GM12878 (cell line): Measurements from ENCODE around the gene RBM4. TPM values are rescaled to one million over a fixed set of nuclear protein-coding genes. Genes with fewer than 3 reads are reported as not detected.
A peak's percentile ranks its signal among the peaks of the same experiment; 100 is the strongest.

Experiments
- BACH1 ChIP-seq: fragments of 450-650 bp; IDR thresholded peaks from 2 replicates; pipeline ENCODE4 v1.6.1; 2017; ENCODE audit warnings: mild to moderate bottlenecking, borderline replicate concordance
- ETV6 ChIP-seq, 2 experiments: fragments of 450-650 bp in 1 of 2; IDR thresholded peaks in 1 of 2; conservative IDR thresholded peaks in 1 of 2; 2 replicates each; pipeline ENCODE4 v1.6.1; 2014; ENCODE audit warnings: antibody characterized with exemption in 1 of 2, borderline replicate concordance in 1 of 2, low read depth in 1 of 2, mild to moderate bottlenecking in 1 of 2, moderate library complexity in 1 of 2
- FOXM1 ChIP-seq: IDR thresholded peaks from 2 replicates; pipeline ENCODE4 v1.6.1; 2012; ENCODE audit warnings: low read depth, mild to moderate bottlenecking, inconsistent platforms, low read length, moderate library complexity
- HDGF ChIP-seq: fragments of 450-650 bp; IDR thresholded peaks from 2 replicates; pipeline ENCODE4 v1.6.1; 2016; ENCODE audit warnings: antibody characterized with exemption
- MYB ChIP-seq: fragments of 150-350 bp; IDR thresholded peaks from 2 replicates; pipeline ENCODE4 v1.6.1; 2014; ENCODE audit warnings: mild to moderate bottlenecking, low read depth, low read length, borderline replicate concordance
- MYC ChIP-seq: IDR thresholded peaks from 2 replicates; pipeline ENCODE4 v1.6.1; 2011; ENCODE audit warnings: mild to moderate bottlenecking, low read length, moderate library complexity, inconsistent platforms; ENCODE audit not compliant: insufficient read depth, insufficient replicate concordance, insufficient read length, severe bottlenecking
- NBN ChIP-seq: fragments of 450-650 bp; IDR thresholded peaks from 2 replicates; pipeline ENCODE4 v1.6.1; 2016
- NR2F1 ChIP-seq: fragments of 450-650 bp; conservative IDR thresholded peaks from 2 replicates; pipeline ENCODE4 v1.6.1; 2017; ENCODE audit warnings: mild to moderate bottlenecking
- PAX8 ChIP-seq: fragments of 450-650 bp; IDR thresholded peaks from 2 replicates; pipeline ENCODE4 v1.6.1; 2017; ENCODE audit warnings: mild to moderate bottlenecking, moderate library complexity
- RB1 ChIP-seq: fragments of 450-650 bp; formaldehyde crosslinking; IDR thresholded peaks from 2 replicates; pipeline ENCODE4 v1.6.1; 2017; ENCODE audit warnings: mild to moderate bottlenecking, borderline replicate concordance
- SIN3A ChIP-seq: IDR thresholded peaks from 2 replicates; pipeline ENCODE4 v1.6.1; 2012; ENCODE audit warnings: low read depth, low read length, improper control_type of control experiment
- TAF1 ChIP-seq: IDR thresholded peaks from 2 replicates; pipeline ENCODE4 v1.6.1; 2011; ENCODE audit warnings: mild to moderate bottlenecking, low read depth, low read length, borderline replicate concordance
- ZBED1 ChIP-seq: IDR thresholded peaks from 2 replicates; pipeline ENCODE4 v1.6.1; 2016; ENCODE audit warnings: borderline replicate concordance
- ZNF274 ChIP-seq: IDR thresholded peaks from one replicate; pipeline ENCODE4 v1.8.0; 2011; ENCODE audit not compliant: insufficient read length, insufficient read depth
- polyA plus RNA-seq, 11 experiments: library from polyadenylated mRNA; depleted of rRNA in 4 of 11; unstranded in 6 of 11; stranded (reverse) in 5 of 11; fragments of >200 nt; fragmentation: Nextera tagmentation in 4 of 11; fragmentation: Illumina TruSeq in 1 of 11; extraction: Ambion mirVana in 4 of 11; extraction: Trizol in 1 of 11; gene quantifications; 1 replicate in 1 of 11; 2 replicates in 10 of 11; pipeline versions ENCODE4 v1.2.1 to v1.2.3, GENCODE V29; 2011 to 2016; ENCODE audit warnings: inconsistent platforms in 2 of 11, missing spikeins in 2 of 11, low read depth in 1 of 11
- total RNA-seq, 4 experiments: library from RNA; depleted of rRNA in 3 of 4; stranded (reverse); fragments of >200 nt in 3 of 4; fragmentation: Illumina TruSeq in 1 of 4; extraction: Trizol in 1 of 4; gene quantifications; 2 replicates each; pipeline versions ENCODE4 v1.2.1 to v1.2.3, GENCODE V29; 2013 to 2021
- TF ChIP-seq, protein P1 (sequence below): fragments of 150-350 bp; IDR thresholded peaks from 2 replicates; pipeline ENCODE4 v1.6.1; 2016; ENCODE audit warnings: low read depth, low read length
- TF ChIP-seq, protein P2 (sequence below): IDR thresholded peaks from 2 replicates; pipeline ENCODE4 v1.6.1; 2011; ENCODE audit warnings: borderline replicate concordance, low read depth, mild to moderate bottlenecking, moderate library complexity, mixed read lengths, low read length; ENCODE audit not compliant: insufficient read depth; ENCODE audit errors: extremely low read length
- TF ChIP-seq, protein P3 (sequence below): fragments of 450-650 bp; IDR thresholded peaks from 2 replicates; pipeline ENCODE4 v1.6.1; 2017; ENCODE audit warnings: antibody characterized with exemption, mild to moderate bottlenecking, moderate library complexity
- TF ChIP-seq, protein P4 (sequence below): IDR thresholded peaks from 2 replicates; pipeline ENCODE4 v1.6.1; 2011; ENCODE audit warnings: low read depth, low read length, improper control_type of control experiment, borderline replicate concordance
- TF ChIP-seq, protein P5 (sequence below): fragments of 450-650 bp; IDR thresholded peaks from 2 replicates; pipeline ENCODE4 v1.6.1; 2017; ENCODE audit warnings: mild to moderate bottlenecking, low read depth, inconsistent platforms; ENCODE audit not compliant: poor library complexity, severe bottlenecking

Gene RBM4
- total and polyA plus RNA-seq, 10 of the 15 experiments (the other 5 are each of a cell fraction or from before 2014, with no cell fraction given): 105 to 224 (median 138) TPM

DNA sequence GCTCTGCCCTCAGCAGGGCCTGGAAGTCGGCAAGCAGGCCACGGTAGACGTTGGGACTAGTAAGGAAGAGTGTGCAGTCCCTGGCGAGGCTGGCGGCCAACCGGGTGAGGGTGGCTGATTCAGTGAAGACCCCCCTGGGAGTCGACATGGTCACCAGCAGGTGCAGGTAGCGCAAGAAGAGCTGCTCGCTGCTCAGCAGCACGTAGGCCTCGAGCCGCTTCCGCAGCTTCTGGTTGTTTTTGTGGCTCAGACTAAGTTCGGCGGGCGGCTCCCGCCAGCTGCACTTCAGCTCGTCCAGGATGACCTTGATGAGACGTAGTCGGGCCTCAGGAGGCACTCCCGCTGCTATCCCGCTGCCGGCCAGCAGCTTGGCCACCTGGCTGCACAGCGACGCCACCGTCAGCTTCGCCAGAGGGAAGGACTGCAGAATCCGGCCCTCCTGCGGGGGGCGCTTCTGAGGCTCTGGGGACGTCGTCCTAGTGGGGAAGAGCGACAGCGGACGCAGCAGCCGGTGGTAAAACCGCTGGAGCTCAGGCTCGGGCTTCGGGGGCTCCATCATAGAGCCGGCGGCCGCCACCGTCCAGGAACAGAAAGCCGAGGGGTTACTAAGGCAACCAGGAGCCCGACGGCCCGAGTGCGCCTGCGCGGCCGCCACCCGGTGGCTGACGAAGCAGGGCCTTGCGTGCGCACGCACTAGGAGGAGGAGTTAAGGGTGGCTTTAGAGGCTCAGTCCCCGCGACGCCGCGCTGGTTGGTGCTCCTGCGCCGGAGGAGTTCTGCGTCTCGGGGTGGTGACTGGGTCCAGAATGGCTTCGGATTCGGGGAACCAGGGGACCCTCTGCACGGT is 45.8 kb upstream of the RBM4 start, which contains the start of the genes CCDC87 and CCS (continued):
- TF ChIP-seq, protein P1, sequence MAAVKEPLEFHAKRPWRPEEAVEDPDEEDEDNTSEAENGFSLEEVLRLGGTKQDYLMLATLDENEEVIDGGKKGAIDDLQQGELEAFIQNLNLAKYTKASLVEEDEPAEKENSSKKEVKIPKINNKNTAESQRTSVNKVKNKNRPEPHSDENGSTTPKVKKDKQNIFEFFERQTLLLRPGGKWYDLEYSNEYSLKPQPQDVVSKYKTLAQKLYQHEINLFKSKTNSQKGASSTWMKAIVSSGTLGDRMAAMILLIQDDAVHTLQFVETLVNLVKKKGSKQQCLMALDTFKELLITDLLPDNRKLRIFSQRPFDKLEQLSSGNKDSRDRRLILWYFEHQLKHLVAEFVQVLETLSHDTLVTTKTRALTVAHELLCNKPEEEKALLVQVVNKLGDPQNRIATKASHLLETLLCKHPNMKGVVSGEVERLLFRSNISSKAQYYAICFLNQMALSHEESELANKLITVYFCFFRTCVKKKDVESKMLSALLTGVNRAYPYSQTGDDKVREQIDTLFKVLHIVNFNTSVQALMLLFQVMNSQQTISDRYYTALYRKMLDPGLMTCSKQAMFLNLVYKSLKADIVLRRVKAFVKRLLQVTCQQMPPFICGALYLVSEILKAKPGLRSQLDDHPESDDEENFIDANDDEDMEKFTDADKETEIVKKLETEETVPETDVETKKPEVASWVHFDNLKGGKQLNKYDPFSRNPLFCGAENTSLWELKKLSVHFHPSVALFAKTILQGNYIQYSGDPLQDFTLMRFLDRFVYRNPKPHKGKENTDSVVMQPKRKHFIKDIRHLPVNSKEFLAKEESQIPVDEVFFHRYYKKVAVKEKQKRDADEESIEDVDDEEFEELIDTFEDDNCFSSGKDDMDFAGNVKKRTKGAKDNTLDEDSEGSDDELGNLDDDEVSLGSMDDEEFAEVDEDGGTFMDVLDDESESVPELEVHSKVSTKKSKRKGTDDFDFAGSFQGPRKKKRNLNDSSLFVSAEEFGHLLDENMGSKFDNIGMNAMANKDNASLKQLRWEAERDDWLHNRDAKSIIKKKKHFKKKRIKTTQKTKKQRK: no peak
- TF ChIP-seq TAF1 (peak; percentile 80), ZNF274 (no peak), BACH1 (peak; percentile 45; the same call in 1 of the 2 replicates), NBN (peak; percentile 75), MYB (no peak), ETV6 (conservative IDR thresholded peaks at IDR 0.05 in 1 of 2, IDR thresholded peaks at IDR 0.05 in 1 of 2; ENCODE audit: borderline replicate concordance in 1 of 2, low read depth in 1 of 2) (no peak), SIN3A (peak; percentile 81; the same call in 1 of the 2 replicates), RB1 (no peak; the same call in 1 of the 2 replicates), PAX8 (no peak), NR2F1 (no peak), HDGF (peak; percentile 89), MYC (no peak), ZBED1 (no peak), FOXM1 (no peak)
- TF ChIP-seq, protein P2, sequence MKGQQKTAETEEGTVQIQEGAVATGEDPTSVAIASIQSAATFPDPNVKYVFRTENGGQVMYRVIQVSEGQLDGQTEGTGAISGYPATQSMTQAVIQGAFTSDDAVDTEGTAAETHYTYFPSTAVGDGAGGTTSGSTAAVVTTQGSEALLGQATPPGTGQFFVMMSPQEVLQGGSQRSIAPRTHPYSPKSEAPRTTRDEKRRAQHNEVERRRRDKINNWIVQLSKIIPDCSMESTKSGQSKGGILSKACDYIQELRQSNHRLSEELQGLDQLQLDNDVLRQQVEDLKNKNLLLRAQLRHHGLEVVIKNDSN: no peak
- TF ChIP-seq, protein P3, sequence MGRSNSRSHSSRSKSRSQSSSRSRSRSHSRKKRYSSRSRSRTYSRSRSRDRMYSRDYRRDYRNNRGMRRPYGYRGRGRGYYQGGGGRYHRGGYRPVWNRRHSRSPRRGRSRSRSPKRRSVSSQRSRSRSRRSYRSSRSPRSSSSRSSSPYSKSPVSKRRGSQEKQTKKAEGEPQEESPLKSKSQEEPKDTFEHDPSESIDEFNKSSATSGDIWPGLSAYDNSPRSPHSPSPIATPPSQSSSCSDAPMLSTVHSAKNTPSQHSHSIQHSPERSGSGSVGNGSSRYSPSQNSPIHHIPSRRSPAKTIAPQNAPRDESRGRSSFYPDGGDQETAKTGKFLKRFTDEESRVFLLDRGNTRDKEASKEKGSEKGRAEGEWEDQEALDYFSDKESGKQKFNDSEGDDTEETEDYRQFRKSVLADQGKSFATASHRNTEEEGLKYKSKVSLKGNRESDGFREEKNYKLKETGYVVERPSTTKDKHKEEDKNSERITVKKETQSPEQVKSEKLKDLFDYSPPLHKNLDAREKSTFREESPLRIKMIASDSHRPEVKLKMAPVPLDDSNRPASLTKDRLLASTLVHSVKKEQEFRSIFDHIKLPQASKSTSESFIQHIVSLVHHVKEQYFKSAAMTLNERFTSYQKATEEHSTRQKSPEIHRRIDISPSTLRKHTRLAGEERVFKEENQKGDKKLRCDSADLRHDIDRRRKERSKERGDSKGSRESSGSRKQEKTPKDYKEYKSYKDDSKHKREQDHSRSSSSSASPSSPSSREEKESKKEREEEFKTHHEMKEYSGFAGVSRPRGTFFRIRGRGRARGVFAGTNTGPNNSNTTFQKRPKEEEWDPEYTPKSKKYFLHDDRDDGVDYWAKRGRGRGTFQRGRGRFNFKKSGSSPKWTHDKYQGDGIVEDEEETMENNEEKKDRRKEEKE: no peak
- TF ChIP-seq, protein P4, sequence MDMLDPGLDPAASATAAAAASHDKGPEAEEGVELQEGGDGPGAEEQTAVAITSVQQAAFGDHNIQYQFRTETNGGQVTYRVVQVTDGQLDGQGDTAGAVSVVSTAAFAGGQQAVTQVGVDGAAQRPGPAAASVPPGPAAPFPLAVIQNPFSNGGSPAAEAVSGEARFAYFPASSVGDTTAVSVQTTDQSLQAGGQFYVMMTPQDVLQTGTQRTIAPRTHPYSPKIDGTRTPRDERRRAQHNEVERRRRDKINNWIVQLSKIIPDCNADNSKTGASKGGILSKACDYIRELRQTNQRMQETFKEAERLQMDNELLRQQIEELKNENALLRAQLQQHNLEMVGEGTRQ: no peak
- TF ChIP-seq, protein P5, sequence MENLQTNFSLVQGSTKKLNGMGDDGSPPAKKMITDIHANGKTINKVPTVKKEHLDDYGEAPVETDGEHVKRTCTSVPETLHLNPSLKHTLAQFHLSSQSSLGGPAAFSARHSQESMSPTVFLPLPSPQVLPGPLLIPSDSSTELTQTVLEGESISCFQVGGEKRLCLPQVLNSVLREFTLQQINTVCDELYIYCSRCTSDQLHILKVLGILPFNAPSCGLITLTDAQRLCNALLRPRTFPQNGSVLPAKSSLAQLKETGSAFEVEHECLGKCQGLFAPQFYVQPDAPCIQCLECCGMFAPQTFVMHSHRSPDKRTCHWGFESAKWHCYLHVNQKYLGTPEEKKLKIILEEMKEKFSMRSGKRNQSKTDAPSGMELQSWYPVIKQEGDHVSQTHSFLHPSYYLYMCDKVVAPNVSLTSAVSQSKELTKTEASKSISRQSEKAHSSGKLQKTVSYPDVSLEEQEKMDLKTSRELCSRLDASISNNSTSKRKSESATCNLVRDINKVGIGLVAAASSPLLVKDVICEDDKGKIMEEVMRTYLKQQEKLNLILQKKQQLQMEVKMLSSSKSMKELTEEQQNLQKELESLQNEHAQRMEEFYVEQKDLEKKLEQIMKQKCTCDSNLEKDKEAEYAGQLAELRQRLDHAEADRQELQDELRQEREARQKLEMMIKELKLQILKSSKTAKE: no peak
